GM18502 (cell line): ENCODE data around the gene DNM2.
"Not testable (repeated sequence)": the region's sequence is repeated elsewhere in the genome, so short reads cannot be mapped to it uniquely, and the experiment has no call there.

Experiments
- ATAC-seq: cut with Tn5 transposase; IDR thresholded peaks from one replicate; pipeline ENCODE4 v1.9.1; 2021; ENCODE audit warnings: mild to moderate bottlenecking; ENCODE audit not compliant: unreplicated experiment, poor library complexity

DNM2 gene

GRCh38 chr19:10855879-10856522 lies 138.1 kb downstream of the DNM2 start:
- ATAC-seq, result no peak

GRCh38 chr19:10856899-10857298 lies 139.0 kb downstream of the DNM2 start:
- ATAC-seq, result not testable (repeated sequence)

GRCh38 chr19:10858204-10858828 lies 140.4 kb downstream of the DNM2 start:
- no peak for ATAC-seq

- no peak for ATAC-seq
These were observed 143.3 kb downstream of the DNM2 start for GRCh38 chr19:10861103-10861651.

GRCh38 chr19:10862561-10863106 lies 144.8 kb downstream of the DNM2 start:
- ATAC-seq, result no peak

GRCh38 chr19:10863107-10863717 lies 145.3 kb downstream of the DNM2 start:
- no peak for ATAC-seq

GRCh38 chr19:10864538-10864899 lies 146.6 kb downstream of the DNM2 start:
- ATAC-seq, result no peak

GRCh38 chr19:10866495-10866894 lies 148.6 kb downstream of the DNM2 start:
- no peak for ATAC-seq

GRCh38 chr19:10868872-10869547 lies 151.1 kb downstream of the DNM2 start:
- no peak for ATAC-seq

GRCh38 chr19:10869872-10870311 lies 152.0 kb downstream of the DNM2 start:
- ATAC-seq, result not testable (repeated sequence)

- ATAC-seq, result no peak
These were observed 152.6 kb downstream of the DNM2 start for GRCh38 chr19:10870501-10870954.

GRCh38 chr19:10870955-10871603 lies 153.2 kb downstream of the DNM2 start, which contains the start of gene CARM1:
TSS of gene CARM1 (plus strand) at chr19:10871553. CDS start at chr19:10871703, 150 bp downstream.
- peak; percentile 70 for ATAC-seq

- ATAC-seq, result peak; percentile 6
These were observed 154.0 kb downstream of the DNM2 start for GRCh38 chr19:10871711-10872545.

- ATAC-seq, result no peak
These were observed 154.7 kb downstream of the DNM2 start for GRCh38 chr19:10872546-10873107.

GRCh38 chr19:10874024-10874423 lies 156.1 kb downstream of the DNM2 start:
- no peak for ATAC-seq

- peak; percentile 64 for ATAC-seq
These were observed 158.8 kb downstream of the DNM2 start for GRCh38 chr19:10876459-10877240.

GRCh38 chr19:10877608-10878007 lies 159.7 kb downstream of the DNM2 start:
- not testable (repeated sequence) for ATAC-seq

GRCh38 chr19:10878253-10878652 lies 160.4 kb downstream of the DNM2 start:
- ATAC-seq, result no peak
